SU-DHL-6 (cell line): ENCODE data around the gene MSH6.
A peak's percentile ranks its signal among the peaks of the same experiment; 100 is the strongest.

ENCODE experiments used
- H2AFZ ChIP-seq: fragments of 200-600 bp; sonication (generic); 2 replicates; pipeline ENCODE4 v1.6.1; 2014; ENCODE audit warnings: low read depth, mild to moderate bottlenecking, moderate library complexity, mixed read lengths, antibody characterized with exemption, low read length; ENCODE audit not compliant: severe bottlenecking
- H3F3A ChIP-seq: fragments of 200-600 bp; shearing (Covaris generic); 2 replicates; pipeline ENCODE4 v1.6.0; 2016; ENCODE audit warnings: antibody characterized with exemption, mild to moderate bottlenecking; ENCODE audit not compliant: insufficient read depth
- H3K27ac ChIP-seq: fragments of 200-600 bp; sonication (generic); 2 replicates; pipeline ENCODE4 v1.5.1; 2016; ENCODE audit warnings: low read depth, mild to moderate bottlenecking, low read length, moderate library complexity, mixed read lengths
- H3K27me3 ChIP-seq: fragments of 200-600 bp; sonication (generic), shearing (Covaris generic); 2 replicates; pipeline ENCODE4 v1.6.0; 2014; ENCODE audit warnings: mild to moderate bottlenecking, low read length
- H3K36me3 ChIP-seq: fragments of 200-600 bp; sonication (generic); 2 replicates; pipeline ENCODE4 v1.6.1; 2014; ENCODE audit warnings: mild to moderate bottlenecking, low read length, mixed read lengths
- H3K4me2 ChIP-seq: fragments of 300-600, 200-600 bp; shearing (Covaris generic), sonication (generic); 2 replicates; pipeline ENCODE4 v1.6.0; 2014; ENCODE audit warnings: low read length, low read depth, mild to moderate bottlenecking; ENCODE audit not compliant: poor library complexity, severe bottlenecking
- H3K4me3 ChIP-seq: fragments of 200-600 bp; sonication (generic); 2 replicates; pipeline ENCODE4 v1.5.1; 2014; ENCODE audit warnings: antibody characterized with exemption, low read length, mild to moderate bottlenecking, mixed read lengths; ENCODE audit not compliant: insufficient read depth, poor library complexity, severe bottlenecking
- H3K79me2 ChIP-seq: fragments of 200-600 bp; sonication (generic); 2 replicates; pipeline ENCODE4 v1.6.1; 2014; ENCODE audit warnings: mild to moderate bottlenecking, low read length, moderate library complexity; ENCODE audit not compliant: insufficient read depth
- H3K9ac ChIP-seq: fragments of 200-600 bp; sonication (generic); 2 replicates; pipeline ENCODE4 v1.7.0; 2014; ENCODE audit warnings: mild to moderate bottlenecking, low read length
- H3K9me2 ChIP-seq: fragments of 200-600 bp; sonication (generic); replicated peaks from 2 replicates; pipeline ENCODE4 v1.6.1; 2014; ENCODE audit warnings: low read length; ENCODE audit not compliant: insufficient read depth
- H3K9me3 ChIP-seq: fragments of 200-600 bp; sonication (generic); 2 replicates; pipeline ENCODE4 v1.6.1; 2014; ENCODE audit warnings: low read length, mixed read lengths; ENCODE audit not compliant: insufficient read depth
- H4K20me1 ChIP-seq: fragments of 200-600 bp; sonication (generic); 2 replicates; pipeline ENCODE4 v1.6.1; 2014; ENCODE audit warnings: low read depth, mild to moderate bottlenecking, antibody characterized with exemption, low read length, moderate library complexity, mixed read lengths
- EZH2phosphoT487 ChIP-seq: fragments of 200-600 bp; sonication (generic), shearing (Covaris generic); conservative IDR thresholded peaks from 2 replicates; pipeline ENCODE4 v1.6.1; 2018; ENCODE audit warnings: mild to moderate bottlenecking, antibody characterized with exemption, low read length, moderate library complexity, mixed read lengths
- TF ChIP-seq, protein P1 (sequence below): fragments of 200-600 bp; sonication (generic); IDR thresholded peaks from one replicate; pipeline ENCODE4 v1.5.1; 2017; ENCODE audit warnings: antibody characterized with exemption, mild to moderate bottlenecking, low read length, moderate library complexity; ENCODE audit not compliant: insufficient read depth, poor library complexity, severe bottlenecking

MSH6 gene, protein sequence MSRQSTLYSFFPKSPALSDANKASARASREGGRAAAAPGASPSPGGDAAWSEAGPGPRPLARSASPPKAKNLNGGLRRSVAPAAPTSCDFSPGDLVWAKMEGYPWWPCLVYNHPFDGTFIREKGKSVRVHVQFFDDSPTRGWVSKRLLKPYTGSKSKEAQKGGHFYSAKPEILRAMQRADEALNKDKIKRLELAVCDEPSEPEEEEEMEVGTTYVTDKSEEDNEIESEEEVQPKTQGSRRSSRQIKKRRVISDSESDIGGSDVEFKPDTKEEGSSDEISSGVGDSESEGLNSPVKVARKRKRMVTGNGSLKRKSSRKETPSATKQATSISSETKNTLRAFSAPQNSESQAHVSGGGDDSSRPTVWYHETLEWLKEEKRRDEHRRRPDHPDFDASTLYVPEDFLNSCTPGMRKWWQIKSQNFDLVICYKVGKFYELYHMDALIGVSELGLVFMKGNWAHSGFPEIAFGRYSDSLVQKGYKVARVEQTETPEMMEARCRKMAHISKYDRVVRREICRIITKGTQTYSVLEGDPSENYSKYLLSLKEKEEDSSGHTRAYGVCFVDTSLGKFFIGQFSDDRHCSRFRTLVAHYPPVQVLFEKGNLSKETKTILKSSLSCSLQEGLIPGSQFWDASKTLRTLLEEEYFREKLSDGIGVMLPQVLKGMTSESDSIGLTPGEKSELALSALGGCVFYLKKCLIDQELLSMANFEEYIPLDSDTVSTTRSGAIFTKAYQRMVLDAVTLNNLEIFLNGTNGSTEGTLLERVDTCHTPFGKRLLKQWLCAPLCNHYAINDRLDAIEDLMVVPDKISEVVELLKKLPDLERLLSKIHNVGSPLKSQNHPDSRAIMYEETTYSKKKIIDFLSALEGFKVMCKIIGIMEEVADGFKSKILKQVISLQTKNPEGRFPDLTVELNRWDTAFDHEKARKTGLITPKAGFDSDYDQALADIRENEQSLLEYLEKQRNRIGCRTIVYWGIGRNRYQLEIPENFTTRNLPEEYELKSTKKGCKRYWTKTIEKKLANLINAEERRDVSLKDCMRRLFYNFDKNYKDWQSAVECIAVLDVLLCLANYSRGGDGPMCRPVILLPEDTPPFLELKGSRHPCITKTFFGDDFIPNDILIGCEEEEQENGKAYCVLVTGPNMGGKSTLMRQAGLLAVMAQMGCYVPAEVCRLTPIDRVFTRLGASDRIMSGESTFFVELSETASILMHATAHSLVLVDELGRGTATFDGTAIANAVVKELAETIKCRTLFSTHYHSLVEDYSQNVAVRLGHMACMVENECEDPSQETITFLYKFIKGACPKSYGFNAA (N-terminal part only)

DNA sequence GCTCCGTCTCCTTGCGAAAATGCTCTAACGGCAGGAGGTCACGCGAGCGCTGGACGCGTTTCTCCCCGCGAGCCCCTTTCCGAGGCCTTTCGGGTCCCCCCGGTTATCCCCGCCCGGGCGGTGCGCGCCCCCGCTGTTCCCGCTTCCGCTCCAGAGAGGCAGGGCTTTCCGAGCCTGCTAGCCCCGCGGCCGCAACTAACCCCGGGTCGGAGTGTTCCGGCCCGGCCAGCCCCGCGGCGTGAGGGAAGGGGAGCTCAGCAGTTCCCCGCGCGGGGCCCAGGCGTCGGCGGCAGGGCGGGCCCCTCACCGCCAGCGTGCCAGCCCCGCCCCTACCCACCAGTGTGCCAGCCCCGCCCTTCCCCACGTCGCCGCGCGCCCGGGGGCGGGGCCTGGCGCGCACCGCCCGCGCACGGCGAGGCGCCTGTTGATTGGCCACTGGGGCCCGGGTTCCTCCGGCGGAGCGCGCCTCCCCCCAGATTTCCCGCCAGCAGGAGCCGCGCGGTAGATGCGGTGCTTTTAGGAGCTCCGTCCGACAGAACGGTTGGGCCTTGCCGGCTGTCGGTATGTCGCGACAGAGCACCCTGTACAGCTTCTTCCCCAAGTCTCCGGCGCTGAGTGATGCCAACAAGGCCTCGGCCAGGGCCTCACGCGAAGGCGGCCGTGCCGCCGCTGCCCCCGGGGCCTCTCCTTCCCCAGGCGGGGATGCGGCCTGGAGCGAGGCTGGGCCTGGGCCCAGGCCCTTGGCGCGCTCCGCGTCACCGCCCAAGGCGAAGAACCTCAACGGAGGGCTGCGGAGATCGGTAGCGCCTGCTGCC is at the start of gene MSH6:
TSS of gene MSH6 (plus strand) at position 475 of the 815 bp plus-strand sequence. CDS start at position 564, 89 bp downstream.
- peak within 1 kb of the TSS; percentile 86 for H3K4me2 ChIP-seq
- H3K27ac ChIP-seq: peak within 1 kb of the TSS; percentile 93
- H3K27me3 ChIP-seq: no peaks in the 10 kb centered on the region
- peaks cover 12% of the 10 kb centered on the region for H3K36me3 ChIP-seq
- no peaks in the 10 kb centered on the region for H3K9me2 ChIP-seq
- H3K9me3 ChIP-seq: no peaks in the 10 kb centered on the region
- no peak within 1 kb of the TSS for H2AFZ ChIP-seq
- H3K9ac ChIP-seq: peak within 1 kb of the TSS; percentile 98
- peaks cover 50% of the 10 kb centered on the region for H3K79me2 ChIP-seq
- H4K20me1 ChIP-seq: peaks cover 31% of the 10 kb centered on the region
- peak within 1 kb of the TSS; percentile 100 for H3K4me3 ChIP-seq
- no peak for TF ChIP-seq EZH2phosphoT487
- TF ChIP-seq, protein P1, sequence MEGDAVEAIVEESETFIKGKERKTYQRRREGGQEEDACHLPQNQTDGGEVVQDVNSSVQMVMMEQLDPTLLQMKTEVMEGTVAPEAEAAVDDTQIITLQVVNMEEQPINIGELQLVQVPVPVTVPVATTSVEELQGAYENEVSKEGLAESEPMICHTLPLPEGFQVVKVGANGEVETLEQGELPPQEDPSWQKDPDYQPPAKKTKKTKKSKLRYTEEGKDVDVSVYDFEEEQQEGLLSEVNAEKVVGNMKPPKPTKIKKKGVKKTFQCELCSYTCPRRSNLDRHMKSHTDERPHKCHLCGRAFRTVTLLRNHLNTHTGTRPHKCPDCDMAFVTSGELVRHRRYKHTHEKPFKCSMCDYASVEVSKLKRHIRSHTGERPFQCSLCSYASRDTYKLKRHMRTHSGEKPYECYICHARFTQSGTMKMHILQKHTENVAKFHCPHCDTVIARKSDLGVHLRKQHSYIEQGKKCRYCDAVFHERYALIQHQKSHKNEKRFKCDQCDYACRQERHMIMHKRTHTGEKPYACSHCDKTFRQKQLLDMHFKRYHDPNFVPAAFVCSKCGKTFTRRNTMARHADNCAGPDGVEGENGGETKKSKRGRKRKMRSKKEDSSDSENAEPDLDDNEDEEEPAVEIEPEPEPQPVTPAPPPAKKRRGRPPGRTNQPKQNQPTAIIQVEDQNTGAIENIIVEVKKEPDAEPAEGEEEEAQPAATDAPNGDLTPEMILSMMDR: no peak
- H3F3A ChIP-seq: peaks cover 66% of the 10 kb centered on the region

DNA sequence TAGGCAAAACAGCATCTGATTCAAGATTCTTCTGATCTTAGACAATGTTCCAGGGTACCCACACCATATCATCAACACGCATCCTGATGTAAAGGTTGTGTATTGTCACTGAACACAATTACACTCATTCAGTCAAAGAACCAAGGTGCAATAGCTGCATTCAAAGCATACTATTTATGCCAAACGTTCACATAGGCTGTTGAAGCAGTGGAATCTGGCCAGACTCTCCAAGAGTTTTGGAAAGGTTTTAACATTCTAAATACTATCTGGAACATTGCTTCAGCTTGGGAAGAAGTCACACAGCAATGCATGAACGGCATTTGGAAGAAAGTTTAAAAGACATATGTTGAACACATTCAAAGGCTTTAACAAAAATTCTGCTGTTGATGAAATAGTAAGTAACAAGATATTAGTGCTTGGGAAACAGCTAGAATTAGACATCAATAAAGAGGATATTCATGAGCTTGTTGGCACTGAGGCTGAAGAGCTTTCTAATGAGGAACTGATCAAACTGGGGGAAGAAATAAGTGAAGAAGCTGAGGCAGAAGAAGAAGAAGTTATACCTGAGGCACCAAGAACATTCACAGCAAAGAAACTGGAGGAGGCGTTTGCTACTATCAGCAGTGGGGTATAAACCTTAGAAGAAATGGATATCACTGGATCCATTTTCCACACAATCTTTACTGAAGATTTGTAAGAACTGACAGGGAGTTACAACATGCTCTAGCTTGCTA is 47.6 kb upstream of the MSH6 start:
- peak overlapping the region; percentile 34 for H3K9ac ChIP-seq
- H3K4me2 ChIP-seq: peak overlapping the region; percentile 40
- no peak overlapping the region for H3K4me3 ChIP-seq
- no peak for TF ChIP-seq EZH2phosphoT487
- TF ChIP-seq, protein P1: no peak
- no peaks in the 10 kb centered on the region for H3K27me3 ChIP-seq
- H3K27ac ChIP-seq: peak overlapping the region; percentile 92
- peaks cover 30% of the 10 kb centered on the region for H3K36me3 ChIP-seq
- H2AFZ ChIP-seq: no peak overlapping the region
- no peaks in the 10 kb centered on the region for H4K20me1 ChIP-seq
- no peaks in the 10 kb centered on the region for H3K9me3 ChIP-seq
- H3F3A ChIP-seq: peaks cover 34% of the 10 kb centered on the region
- peaks cover 49% of the 10 kb centered on the region for H3K79me2 ChIP-seq
- H3K9me2 ChIP-seq: no peaks in the 10 kb centered on the region
